H1 (cell line): Measurements from ENCODE around the gene GRM5.

Experiments used
- CREB1 ChIP-seq: IDR thresholded peaks from 2 replicates; pipeline ENCODE4 v1.6.1; 2012; ENCODE audit warnings: inconsistent platforms
- CTCF ChIP-seq, 3 experiments: IDR thresholded peaks; 1 replicate in 2 of 3; 2 replicates in 1 of 3; pipeline versions ENCODE4 v1.5.1 to v1.6.1; 2011; ENCODE audit warnings: low read length in 3 of 3, mild to moderate bottlenecking in 3 of 3, inconsistent platforms in 2 of 3, low read depth in 1 of 3, moderate library complexity in 1 of 3; ENCODE audit not compliant: insufficient read depth in 1 of 3; ENCODE audit errors: control extremely low read depth in 1 of 3
- EZH2 ChIP-seq: fragments of 200-600 bp; sonication (generic); IDR thresholded peaks from 2 replicates; pipeline ENCODE4 v1.7.1; 2012; ENCODE audit warnings: low read depth, mild to moderate bottlenecking, moderate library complexity, low read length, inconsistent platforms; ENCODE audit not compliant: severe bottlenecking
- FOSL1 ChIP-seq: IDR thresholded peaks from 2 replicates; pipeline ENCODE4 v1.6.1; 2011; ENCODE audit warnings: mild to moderate bottlenecking, low read depth, low read length, moderate library complexity; ENCODE audit not compliant: insufficient read depth
- HDAC2 ChIP-seq, 2 experiments: fragments of 300-600 bp in 1 of 2; sonication (generic) in 1 of 2; IDR thresholded peaks; 2 replicates each; pipeline ENCODE4 v1.6.1; 2011 to 2012; ENCODE audit warnings: low read depth in 2 of 2, low read length in 2 of 2, mild to moderate bottlenecking in 2 of 2, moderate library complexity in 2 of 2, borderline replicate concordance in 1 of 2, inconsistent platforms in 1 of 2
- JUN ChIP-seq: IDR thresholded peaks from 2 replicates; pipeline ENCODE4 v1.6.1; 2011; ENCODE audit warnings: low read depth, mild to moderate bottlenecking, improper control_type of control experiment, low read length
- JUND ChIP-seq: IDR thresholded peaks from 2 replicates; pipeline ENCODE4 v1.6.1; 2011; ENCODE audit warnings: mild to moderate bottlenecking, improper control_type of control experiment, low read length
- MAX ChIP-seq: IDR thresholded peaks from 2 replicates; pipeline ENCODE4 v1.6.1; 2012; ENCODE audit warnings: inconsistent platforms
- POLR2A ChIP-seq, 2 experiments: IDR thresholded peaks; 1 replicate in 1 of 2; 2 replicates in 1 of 2; pipeline ENCODE4 v1.6.1; 2011; ENCODE audit warnings: low read depth in 2 of 2, low read length in 2 of 2, mild to moderate bottlenecking in 2 of 2; ENCODE audit errors: control extremely low read depth in 1 of 2
- RNF2 ChIP-seq: fragments of 200-900, 300-1000 bp; sonication (generic); IDR thresholded peaks from 2 replicates; pipeline ENCODE4 v1.7.1; 2016; ENCODE audit warnings: borderline replicate concordance, low read depth, mild to moderate bottlenecking, antibody characterized with exemption, low read length; ENCODE audit not compliant: poor library complexity, severe bottlenecking; ENCODE audit errors: missing control alignments
- SAP30 ChIP-seq: fragments of 300-600 bp; sonication (generic); IDR thresholded peaks from 2 replicates; pipeline ENCODE4 v1.7.1; 2012; ENCODE audit warnings: low read length, moderate library complexity, mild to moderate bottlenecking, inconsistent platforms; ENCODE audit not compliant: insufficient read depth, insufficient replicate concordance
- TBP ChIP-seq: IDR thresholded peaks from 2 replicates; pipeline ENCODE4 v1.6.1; 2011; ENCODE audit warnings: low read depth, low read length, improper control_type of control experiment
- TCF12 ChIP-seq: IDR thresholded peaks from 2 replicates; pipeline ENCODE4 v1.6.1; 2011; ENCODE audit warnings: low read depth, mild to moderate bottlenecking, low read length

- TF ChIP-seq FOSL1 (no peak), CTCF (IDR thresholded peaks at IDR 0.05; ENCODE audit: control extremely low read depth in 1 of 3, insufficient read depth in 1 of 3, low read depth in 1 of 3, low read length in 3 of 3) (no peak), TCF12 (no peak), SAP30 (no peak), POLR2A (IDR thresholded peaks at IDR 0.05; ENCODE audit: control extremely low read depth in 1 of 2, low read depth in 2 of 2, low read length in 2 of 2) (no peak), MAX (no peak), JUN (no peak), RNF2 (no peak), HDAC2 (IDR thresholded peaks at IDR 0.05; ENCODE audit: borderline replicate concordance in 1 of 2, low read depth in 2 of 2, low read length in 2 of 2) (no peak), EZH2 (no peak), CREB1 (no peak), JUND (no peak), TBP (no peak)
Observed at GRCh38 chr11:88495836-88496235, 569.9 kb downstream of the GRM5 start.
